ENCODE results near the gene PBX4.

PBX4 gene

GRCh38 chr19:19520989-19521388 is 97.5 kb downstream of the PBX4 start:
- Histone ChIP-seq H3K4me2 (ENCODE audit: low read length) (peak overlapping the region; percentile 9; the same call in 1 of the 2 replicates), H3K9ac (ENCODE audit: low read length) (no peak overlapping the region), H3K79me2 (ENCODE audit: insufficient read depth, low read length) (peaks cover 58% of the 10 kb centered on the region), H3F3A (ENCODE audit: insufficient read depth, low read length) (no peaks in the 10 kb centered on the region), H3K27ac (ENCODE audit: low read depth, low read length, poor library complexity, severe bottlenecking) (no peak overlapping the region), H3K4me3 (ENCODE audit: low read depth, low read length, poor library complexity, severe bottlenecking) (no peak overlapping the region), H3K27me3 (ENCODE audit: insufficient read depth, low read length) (no peaks in the 10 kb centered on the region), H3K36me3 (ENCODE audit: insufficient read depth, low read length) (peaks cover 35% of the 10 kb centered on the region), H3K9me2 (ENCODE audit: low read depth, low read length) (no peaks in the 10 kb centered on the region), H4K20me1 (ENCODE audit: insufficient read depth, low read length) (no peaks in the 10 kb centered on the region), H2AFZ (ENCODE audit: low read length) (no peak overlapping the region), H3K9me3 (ENCODE audit: low read length) (no peaks in the 10 kb centered on the region), H3K4me1 (ENCODE audit: insufficient read depth, low read length, severe bottlenecking) (peaks cover 68% of the 10 kb centered on the region)
- TF ChIP-seq, protein P1, sequence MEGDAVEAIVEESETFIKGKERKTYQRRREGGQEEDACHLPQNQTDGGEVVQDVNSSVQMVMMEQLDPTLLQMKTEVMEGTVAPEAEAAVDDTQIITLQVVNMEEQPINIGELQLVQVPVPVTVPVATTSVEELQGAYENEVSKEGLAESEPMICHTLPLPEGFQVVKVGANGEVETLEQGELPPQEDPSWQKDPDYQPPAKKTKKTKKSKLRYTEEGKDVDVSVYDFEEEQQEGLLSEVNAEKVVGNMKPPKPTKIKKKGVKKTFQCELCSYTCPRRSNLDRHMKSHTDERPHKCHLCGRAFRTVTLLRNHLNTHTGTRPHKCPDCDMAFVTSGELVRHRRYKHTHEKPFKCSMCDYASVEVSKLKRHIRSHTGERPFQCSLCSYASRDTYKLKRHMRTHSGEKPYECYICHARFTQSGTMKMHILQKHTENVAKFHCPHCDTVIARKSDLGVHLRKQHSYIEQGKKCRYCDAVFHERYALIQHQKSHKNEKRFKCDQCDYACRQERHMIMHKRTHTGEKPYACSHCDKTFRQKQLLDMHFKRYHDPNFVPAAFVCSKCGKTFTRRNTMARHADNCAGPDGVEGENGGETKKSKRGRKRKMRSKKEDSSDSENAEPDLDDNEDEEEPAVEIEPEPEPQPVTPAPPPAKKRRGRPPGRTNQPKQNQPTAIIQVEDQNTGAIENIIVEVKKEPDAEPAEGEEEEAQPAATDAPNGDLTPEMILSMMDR (IDR thresholded peaks at IDR 0.05; ENCODE audit: low read length), result no peak
- no peak for TF ChIP-seq EZH2 (IDR thresholded peaks at IDR 0.05; ENCODE audit: borderline replicate concordance, low read length)

DNA sequence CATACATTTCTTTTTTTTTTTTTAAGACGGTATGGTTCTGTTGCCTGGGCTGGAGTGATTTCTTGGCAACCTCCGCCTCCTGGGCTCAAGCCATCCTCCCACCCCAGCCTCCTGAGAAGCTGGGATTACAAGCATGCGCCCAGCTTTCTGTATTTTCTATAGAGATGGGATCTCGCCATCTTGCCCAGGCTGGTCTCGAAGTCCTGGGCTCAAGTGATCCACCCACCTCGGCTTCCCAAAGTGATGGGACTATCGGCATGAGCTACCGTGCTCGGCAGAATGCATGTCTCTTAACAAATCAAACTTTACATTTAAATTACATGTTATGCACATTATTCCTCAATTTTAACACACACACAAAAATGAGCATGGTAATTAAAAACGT is 101.3 kb downstream of the PBX4 start:
- Histone ChIP-seq H4K20me1 (ENCODE audit: insufficient read depth, low read length) (no peaks in the 10 kb centered on the region), H3K27ac (ENCODE audit: low read depth, low read length, poor library complexity, severe bottlenecking) (peak overlapping the region; percentile 73), H3F3A (ENCODE audit: insufficient read depth, low read length) (no peaks in the 10 kb centered on the region), H3K36me3 (ENCODE audit: insufficient read depth, low read length) (peaks cover 25% of the 10 kb centered on the region), H3K4me2 (ENCODE audit: low read length) (peak overlapping the region; percentile 87), H3K4me1 (ENCODE audit: insufficient read depth, low read length, severe bottlenecking) (peaks cover 39% of the 10 kb centered on the region), H3K9ac (ENCODE audit: low read length) (peak overlapping the region; percentile 94), H3K79me2 (ENCODE audit: insufficient read depth, low read length) (peaks cover 49% of the 10 kb centered on the region), H2AFZ (ENCODE audit: low read length) (no peak overlapping the region), H3K9me3 (ENCODE audit: low read length) (no peaks in the 10 kb centered on the region), H3K4me3 (ENCODE audit: low read depth, low read length, poor library complexity, severe bottlenecking) (peak overlapping the region; percentile 95), H3K27me3 (ENCODE audit: insufficient read depth, low read length) (no peaks in the 10 kb centered on the region), H3K9me2 (ENCODE audit: low read depth, low read length) (no peaks in the 10 kb centered on the region)
- no peak for TF ChIP-seq EZH2 (IDR thresholded peaks at IDR 0.05; ENCODE audit: borderline replicate concordance, low read length)
- TF ChIP-seq, protein P1 (IDR thresholded peaks at IDR 0.05; ENCODE audit: low read length), result no peak

- Histone ChIP-seq H3K27ac (ENCODE audit: low read depth, low read length, poor library complexity, severe bottlenecking) (peak within 1 kb of the TSS; percentile 73), H3K79me2 (ENCODE audit: insufficient read depth, low read length) (peaks cover 41% of the 10 kb centered on the region), H3K9ac (ENCODE audit: low read length) (peak within 1 kb of the TSS; percentile 94), H3K9me3 (ENCODE audit: low read length) (no peaks in the 10 kb centered on the region), H3F3A (ENCODE audit: insufficient read depth, low read length) (no peaks in the 10 kb centered on the region), H3K27me3 (ENCODE audit: insufficient read depth, low read length) (no peaks in the 10 kb centered on the region), H3K36me3 (ENCODE audit: insufficient read depth, low read length) (peaks cover 23% of the 10 kb centered on the region), H3K4me3 (ENCODE audit: low read depth, low read length, poor library complexity, severe bottlenecking) (peak within 1 kb of the TSS; percentile 95), H3K9me2 (ENCODE audit: low read depth, low read length) (no peaks in the 10 kb centered on the region), H3K4me1 (ENCODE audit: insufficient read depth, low read length, severe bottlenecking) (peaks cover 37% of the 10 kb centered on the region), H2AFZ (ENCODE audit: low read length) (no peak within 1 kb of the TSS), H4K20me1 (ENCODE audit: insufficient read depth, low read length) (no peaks in the 10 kb centered on the region), H3K4me2 (ENCODE audit: low read length) (peak within 1 kb of the TSS; percentile 87)
- TF ChIP-seq EZH2 (IDR thresholded peaks at IDR 0.05; ENCODE audit: borderline replicate concordance, low read length), result no peak
- TF ChIP-seq, protein P1 (IDR thresholded peaks at IDR 0.05; ENCODE audit: low read length), result no peak
Measured at GRCh38 chr19:19515642-19516519, 102.6 kb downstream of the PBX4 start, which contains the start of gene NDUFA13. Gene NDUFA13, plus strand, starts transcription at chr19:19516225. Its CDS starts 14 bp downstream, at chr19:19516239.

All from OCI-LY1 (cell line).